ENCODE results near the gene REV1. TPM values are rescaled to one million over a fixed set of nuclear protein-coding genes. Genes with fewer than 3 reads are reported as not detected.
A peak's percentile ranks its signal among the peaks of the same experiment; 100 is the strongest.

Gene REV1
- total and polyA plus RNA-seq, 9 of the 15 experiments (the other 6 are each of a cell fraction or from before 2014, with no cell fraction given): 12.8 to 54.4 (median 29.6) TPM

GRCh38 chr2:99442837-99443236 lies 47.0 kb downstream of the REV1 start (continued):
- TF ChIP-seq ZKSCAN8 (CRISPR knock-in tag; IDR thresholded peaks at IDR 0.05): no peak

- Histone ChIP-seq H2AFZ (ENCODE audit: low read depth, low read length) (no peak overlapping the region), H3K27me3 (ENCODE audit: control insufficient read depth in 2 of 2, insufficient read depth in 2 of 2, low read length in 2 of 2) (no peaks in the 10 kb centered on the region), H3K9me3 (replicated peaks; ENCODE audit: control insufficient read depth, insufficient read depth, low read depth, low read length) (no peaks in the 10 kb centered on the region), H3K36me3 (ENCODE audit: control insufficient read depth, insufficient read depth, low read length) (peaks cover 60% of the 10 kb centered on the region), H3K27ac (ENCODE audit: extremely low read depth, low read depth, low read length) (no peak overlapping the region), H3K9me1 (ENCODE audit: control insufficient read depth, insufficient read depth, low read length) (no peaks in the 10 kb centered on the region), H3K9ac (ENCODE audit: insufficient read depth in 1 of 2, low read depth in 2 of 2, low read length in 2 of 2) (no peak overlapping the region), H3K4me2 (ENCODE audit: insufficient read depth, low read length) (no peak overlapping the region), H3K4me3 (no peak overlapping the region), H4K20me1 (replicated peaks; ENCODE audit: control insufficient read depth, insufficient read depth, low read length) (no peaks in the 10 kb centered on the region), H3K4me1 (replicated peaks in 1 of 2; ENCODE audit: control insufficient read depth in 2 of 2, insufficient read depth in 2 of 2, low read length in 2 of 2) (no peaks in the 10 kb centered on the region), H3K79me2 (ENCODE audit: control insufficient read depth, insufficient read depth, low read length) (peaks cover 13% of the 10 kb centered on the region; the same call in 2 of the 3 replicates)
- WGBS (ENCODE audit: insufficient coverage, low coverage, missing lambda C conversion rate): 86% methylated on average over 4 of the region's 4 CpGs
- ATAC-seq (no peak), DNase-seq (ENCODE audit: extremely low read depth in 1 of 4, low spot score in 3 of 4) (no peak), FAIRE-seq (no peak)
- ChIA-PET POLR2A (interaction anchor here (0.6 kb wide), 1 partner anchor 1750 kb away, joined by 5 read pairs; no protein-coding TSS in a partner anchor), CTCF (ENCODE audit: low intra/inter-chr PET ratio) (no interaction called here)
- TF ChIP-seq CREM (IDR thresholded peaks at IDR 0.05; ENCODE audit: low read depth): no peak
- no peak for TF ChIP-seq ZNF780A (CRISPR knock-in tag; IDR thresholded peaks at IDR 0.05)
- no peak for TF ChIP-seq TGIF2 (CRISPR knock-in tag; IDR thresholded peaks at IDR 0.05)
- intact Hi-C loops (cut with micrococcal nuclease) (no loop called here), in situ Hi-C loops (cut with MboI) (no loop called here)
- BruUV-seq (replicated peaks): no TSS peak
These were observed 49.8 kb downstream of the REV1 start for GRCh38 chr2:99439971-99440505.

DNA sequence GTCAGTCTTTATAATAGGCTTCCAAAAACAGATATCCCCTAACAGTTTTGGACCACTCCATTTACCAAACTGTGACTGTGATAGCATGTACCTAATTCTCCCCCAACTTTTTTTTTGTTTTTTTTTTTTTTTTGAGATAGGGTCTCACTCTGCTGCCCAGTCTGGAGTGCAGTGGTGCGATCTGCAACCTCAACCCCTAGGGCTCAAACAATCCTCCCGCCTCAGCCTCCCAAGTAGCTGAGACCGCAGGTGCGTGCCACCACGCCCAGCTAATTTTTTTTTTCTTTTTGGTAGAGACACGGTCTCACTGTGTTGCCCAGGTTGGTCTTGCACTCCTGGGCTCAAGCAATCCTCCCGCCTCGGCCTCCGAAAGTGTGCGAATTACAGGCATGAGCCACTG lies 52.9 kb downstream of the REV1 start:
- FAIRE-seq (no peak), DNase-seq (ENCODE audit: extremely low read depth in 1 of 4, low spot score in 3 of 4) (no peak), ATAC-seq (no peak)
- no peak overlapping the region for H3K4me2 ChIP-seq (ENCODE audit: insufficient read depth, low read length)
- no peaks in the 10 kb centered on the region for H3K9me3 ChIP-seq (replicated peaks; ENCODE audit: control insufficient read depth, insufficient read depth, low read depth, low read length)
- WGBS (ENCODE audit: insufficient coverage, low coverage, missing lambda C conversion rate): 100% methylated on average over 3 of the region's 10 CpGs
- H3K9ac ChIP-seq (ENCODE audit: insufficient read depth in 1 of 2, low read depth in 2 of 2, low read length in 2 of 2): no peak overlapping the region
- BruUV-seq (replicated peaks): no TSS peak
- in situ Hi-C loops (cut with MboI): no loop called here
- intact Hi-C loops (cut with micrococcal nuclease): no loop called here
- no peaks in the 10 kb centered on the region for H3K9me1 ChIP-seq (ENCODE audit: control insufficient read depth, insufficient read depth, low read length)
- CTCF ChIA-PET (ENCODE audit: low intra/inter-chr PET ratio): no interaction called here
- POLR2A ChIA-PET: interaction anchor here (0.6 to 1.1 kb wide), 2 partner anchors 69 to 100 kb away, joined by 3 to 4 read pairs; partner anchors contain the start of genes EIF5B and TXNDC9
- no peak overlapping the region for H3K4me3 ChIP-seq
- no peak overlapping the region for H2AFZ ChIP-seq (ENCODE audit: low read depth, low read length)
- peaks cover 10% of the 10 kb centered on the region; the same call in 2 of the 3 replicates for H3K79me2 ChIP-seq (ENCODE audit: control insufficient read depth, insufficient read depth, low read length)
- TF ChIP-seq SUPT5H (IDR thresholded peaks at IDR 0.05): 0 out of 2 replicates have a peak, but pooled peaks have one; percentile 22
- TF ChIP-seq ZNF121 (CRISPR knock-in tag; conservative IDR thresholded peaks at IDR 0.05): peak; percentile 67
- peak; percentile 5 for TF ChIP-seq RBM25 (IDR thresholded peaks at IDR 0.05; ENCODE audit: low read depth, low read length, severe bottlenecking)
- TF ChIP-seq ZNF384 (IDR thresholded peaks at IDR 0.05; ENCODE audit: low read depth, low read length): peak; percentile 14; the same call in 1 of the 2 replicates
- no peak for TF ChIP-seq MAFK (IDR thresholded peaks at IDR 0.05; ENCODE audit: low read length)
- H4K20me1 ChIP-seq (replicated peaks; ENCODE audit: control insufficient read depth, insufficient read depth, low read length): no peaks in the 10 kb centered on the region
- no peak overlapping the region for H3K27ac ChIP-seq (ENCODE audit: extremely low read depth, low read depth, low read length)
- H3K27me3 ChIP-seq (ENCODE audit: control insufficient read depth in 2 of 2, insufficient read depth in 2 of 2, low read length in 2 of 2): no peaks in the 10 kb centered on the region
- H3K36me3 ChIP-seq (ENCODE audit: control insufficient read depth, insufficient read depth, low read length): peaks cover 75% of the 10 kb centered on the region
- no peaks in the 10 kb centered on the region for H3K4me1 ChIP-seq (replicated peaks in 1 of 2; ENCODE audit: control insufficient read depth in 2 of 2, insufficient read depth in 2 of 2, low read length in 2 of 2)
